Stimulated activated CD8-positive, alpha-beta memory T cell treated with anti-CD3 and anti-CD28 coated beads, Interleukin-4, amount 100 ng/mL, for 24 hours (primary cell): Measurements from ENCODE around the gene CTBP2.

ENCODE experiments used
- DNase-seq: peaks from one replicate; pipeline ENCODE4 v3.0.0-alpha.2; 2020; ENCODE audit warnings: low read depth

CTBP2 gene

GRCh38 chr10:124935946-124936345 lies 224.4 kb downstream of the CTBP2 start:
- DNase-seq, result no peak
